K562 (cell line): ENCODE measurements around the gene FAM200A. TPM values are rescaled to one million over a fixed set of nuclear protein-coding genes. Genes with fewer than 3 reads are reported as not detected.

ENCODE experiments used
- ATAC-seq: fragments of 200-7000 bp; cut with Tn5 transposase; 3 replicates; pipeline ENCODE4 v1.9.1; 2020; ENCODE audit warnings: moderate library complexity
- BruUV-seq: library from RNA; stranded (reverse); fragments of 400-500 nt; replicated peaks from 2 replicates; lab custom pipeline; 2021; lab: Mats Ljungman, UMichigan
- CTCF ChIA-PET: fragments of 300-600 bp; formaldehyde crosslinking; extraction: SDS; loops from one replicate; lab custom pipeline; 2021; ENCODE audit warnings: low intra/inter-chr PET ratio; lab: Yijun Ruan, JAX
- POLR2A ChIA-PET: fragments of 300-600, 350-650 bp; sonication (Branson Sonifier 250); formaldehyde crosslinking; extraction: SDS; loops from one replicate; lab custom pipeline; 2021; ENCODE audit warnings: antibody characterized with exemption, inconsistent platforms; lab: Yijun Ruan, JAX
- DNase-seq, 4 experiments: peaks; one replicate each; pipeline versions ENCODE4 v3.0.0 to v3.0.0-alpha.2; 2011 to 2018; ENCODE audit warnings: low spot score in 3 of 4, mixed read lengths in 3 of 4; ENCODE audit errors: extremely low read depth in 1 of 4
- FAIRE-seq: peaks from 2 replicates; lab custom pipeline; 2011; peaks lifted over from hg19 to GRCh38; lab: Jason Lieb, UNC
- H2AFZ ChIP-seq: 2 replicates; pipeline ENCODE4 v1.6.0; 2011; ENCODE audit warnings: low read depth, low read length, control low read depth, inconsistent platforms
- H3K27ac ChIP-seq: fragments of 200-600 bp; 3 replicates; pipeline ENCODE4 v1.8.0; 2011; ENCODE audit warnings: low read depth, mild to moderate bottlenecking, control low read depth, inconsistent platforms, low read length, moderate library complexity, mixed read lengths; ENCODE audit errors: extremely low read depth
- H3K27me3 ChIP-seq, 2 experiments: fragments of 300-600 bp in 1 of 2; 2 replicates in 1 of 2; 3 replicates in 1 of 2; pipeline versions ENCODE4 v1.6.0 to v1.8.0; 2011; ENCODE audit warnings: inconsistent platforms in 2 of 2, low read length in 2 of 2, mild to moderate bottlenecking in 1 of 2, mixed read lengths in 1 of 2, moderate library complexity in 1 of 2; ENCODE audit not compliant: control insufficient read depth in 2 of 2, insufficient read depth in 2 of 2
- H3K36me3 ChIP-seq: fragments of 300-600 bp; 3 replicates; pipeline ENCODE4 v1.8.0; 2011; ENCODE audit warnings: mild to moderate bottlenecking, low read length, inconsistent platforms; ENCODE audit not compliant: control insufficient read depth, insufficient read depth
- H3K4me1 ChIP-seq, 2 experiments: fragments of 200-600 bp in 1 of 2; replicated peaks in 1 of 2; 2 replicates in 1 of 2; 3 replicates in 1 of 2; pipeline versions ENCODE4 v1.5.1 to v1.8.0; 2011; ENCODE audit warnings: inconsistent platforms in 2 of 2, low read length in 2 of 2, mild to moderate bottlenecking in 1 of 2, mixed read lengths in 1 of 2, moderate library complexity in 1 of 2; ENCODE audit not compliant: control insufficient read depth in 2 of 2, insufficient read depth in 2 of 2
- H3K4me2 ChIP-seq: 2 replicates; pipeline ENCODE4 v1.6.1; 2011; ENCODE audit warnings: low read length, control low read depth, inconsistent platforms, mixed read lengths; ENCODE audit not compliant: insufficient read depth
- H3K4me3 ChIP-seq: fragments of 200-600 bp; sonication (generic), shearing (Covaris generic); 2 replicates; pipeline ENCODE4 v1.5.1; 2016; ENCODE audit warnings: control low read depth, inconsistent platforms
- H3K79me2 ChIP-seq: fragments of 200-600 bp; 3 replicates; pipeline ENCODE4 v1.8.0; 2011; ENCODE audit warnings: low read length, inconsistent platforms; ENCODE audit not compliant: control insufficient read depth, insufficient read depth
- H3K9ac ChIP-seq, 2 experiments: 2 replicates each; pipeline versions ENCODE4 v1.6.0 to v1.6.1; 2011; ENCODE audit warnings: low read depth in 2 of 2, low read length in 2 of 2, control low read depth in 1 of 2, inconsistent platforms in 1 of 2, mild to moderate bottlenecking in 1 of 2, mixed read lengths in 1 of 2; ENCODE audit not compliant: insufficient read depth in 1 of 2
- H3K9me1 ChIP-seq: one replicate; pipeline ENCODE4 v1.6.0; 2011; ENCODE audit warnings: inconsistent platforms, mild to moderate bottlenecking, low read length, moderate library complexity; ENCODE audit not compliant: control insufficient read depth, insufficient read depth
- H3K9me3 ChIP-seq: replicated peaks from 2 replicates; pipeline ENCODE4 v1.5.1; 2011; ENCODE audit warnings: low read depth, low read length, inconsistent platforms; ENCODE audit not compliant: control insufficient read depth, insufficient read depth
- H4K20me1 ChIP-seq: replicated peaks from 2 replicates; pipeline ENCODE4 v1.6.1; 2011; ENCODE audit warnings: low read length, inconsistent platforms, mixed read lengths; ENCODE audit not compliant: control insufficient read depth, insufficient read depth
- ATF3 ChIP-seq, 2 experiments: fragments of 450-650 bp in 1 of 2; sonication (generic) in 1 of 2; formaldehyde crosslinking in 1 of 2; IDR thresholded peaks in 1 of 2; conservative IDR thresholded peaks in 1 of 2; 2 replicates each; pipeline versions ENCODE4 v1.6.1 to v1.8.1; 2016 to 2023; ENCODE audit warnings: mild to moderate bottlenecking in 2 of 2, moderate library complexity in 2 of 2, inconsistent platforms in 1 of 2, missing genetic modification reagents in 1 of 2
- BCL6 ChIP-seq: fragments of 250-450 bp; sonication (Bioruptor Pico); IDR thresholded peaks from 2 replicates; pipeline ENCODE4 v1.4.0; 2020
- CHD1 ChIP-seq: fragments of 200-600 bp; sonication (generic); IDR thresholded peaks from one replicate; pipeline ENCODE4 v1.6.1; 2012; ENCODE audit warnings: mild to moderate bottlenecking, moderate library complexity, low read length, inconsistent platforms
- GTF2B ChIP-seq: IDR thresholded peaks from 2 replicates; pipeline ENCODE4 v1.6.1; 2011; ENCODE audit not compliant: insufficient read length; ENCODE audit errors: extremely low read depth
- RBFOX2 ChIP-seq: fragments of 200-400 bp; formaldehyde crosslinking; IDR thresholded peaks from 2 replicates; pipeline ENCODE4 v1.6.1; 2017; ENCODE audit warnings: low read depth, mild to moderate bottlenecking, low read length, moderate library complexity
- SMAD4 ChIP-seq: fragments of 250-450 bp; sonication (Bioruptor Pico); conservative IDR thresholded peaks from 2 replicates; pipeline ENCODE4 v1.8.0; 2021; ENCODE audit warnings: inconsistent platforms, mild to moderate bottlenecking, moderate library complexity
- TFE3 ChIP-seq: fragments of 450-650 bp; formaldehyde crosslinking; IDR thresholded peaks from 2 replicates; pipeline ENCODE4 v1.4.0; 2020; ENCODE audit warnings: mild to moderate bottlenecking, mixed read lengths
- ZC3H4 ChIP-seq: sonication (generic); formaldehyde crosslinking; IDR thresholded peaks from 2 replicates; pipeline ENCODE4 v1.9.0; 2021; ENCODE audit warnings: missing genetic modification reagents, borderline replicate concordance
- ZNF143 ChIP-seq: sonication (generic); formaldehyde crosslinking; IDR thresholded peaks from 2 replicates; pipeline ENCODE4 v1.9.0; 2022; ENCODE audit warnings: mild to moderate bottlenecking, missing genetic modification reagents
- WGBS: fragments of 100-300 bp; shearing (Covaris generic); methylation state at CpG from one replicate; pipeline ENCODE4 v1.1.6; 2016; ENCODE audit warnings: low coverage, mixed read lengths; ENCODE audit not compliant: insufficient coverage; ENCODE audit errors: missing lambda C conversion rate; 5-methylcytosine and 5-hydroxymethylcytosine counted together
- in situ Hi-C: fragments of 300-500 bp; cut with MboI; formaldehyde crosslinking; loops from 4 replicates; pipeline ENCODE4 v1.15.0; 2018; ENCODE audit warnings: inconsistent platforms, mixed read lengths
- intact Hi-C: fragments of 100-400 bp; cut with micrococcal nuclease; formaldehyde crosslinking; loops from 2 replicates; pipeline ENCODE4 v1.14.2; 2022
- polyA plus RNA-seq, 8 experiments: library from polyadenylated mRNA; depleted of rRNA in 4 of 8; stranded (reverse) in 5 of 8; unstranded in 3 of 8; fragments of >200 nt; fragmentation: Nextera tagmentation in 2 of 8; fragmentation: Illumina TruSeq in 1 of 8; extraction: Ambion mirVana in 2 of 8; extraction: Trizol in 1 of 8; gene quantifications; 2 replicates each; pipeline versions ENCODE4 v1.2.1 to v1.2.3, GENCODE V29; 2011 to 2014; ENCODE audit warnings: inconsistent platforms in 1 of 8, missing spikeins in 1 of 8
- total RNA-seq, 7 experiments: library from RNA; depleted of rRNA in 6 of 7; stranded (reverse); fragments of >200 nt in 6 of 7; fragmentation: Illumina TruSeq in 2 of 7; extraction: Trizol in 2 of 7; gene quantifications; 2 replicates each; pipeline versions ENCODE4 v1.2.1 to v1.2.3, GENCODE V29; 2011 to 2021; ENCODE audit warnings: low replicate concordance in 1 of 7

FAM200A gene
- total and polyA plus RNA-seq, 9 of the 15 experiments (the other 6 are each of a cell fraction or from before 2014, with no cell fraction given): 3.3 to 11.2 (median 8.3) TPM

- Histone ChIP-seq H3K4me2 (no peak overlapping the region), H3K4me3 (no peak overlapping the region), H3K9me1 (peaks cover 8% of the 10 kb centered on the region), H3K9me3 (no peaks in the 10 kb centered on the region), H3K9ac (peak overlapping the region in 1 of 2 experiments; percentile 9; a peak in 2 of 4 replicates), H2AFZ (no peak overlapping the region), H3K27me3 (no peaks in the 10 kb centered on the region), H3K27ac (no peak overlapping the region), H3K79me2 (peaks cover 80% of the 10 kb centered on the region), H3K4me1 (peaks cover 16 to 23% of the 10 kb centered on the region in 2 experiments), H3K36me3 (peaks cover 79% of the 10 kb centered on the region), H4K20me1 (peaks cover 15% of the 10 kb centered on the region; the same call in 1 of the 2 replicates)
- BruUV-seq: no TSS peak
- FAIRE-seq (no peak), DNase-seq (no peak), ATAC-seq (no peak)
- no peak for TF ChIP-seq GTF2B
- in situ Hi-C loops: no loop called here
- intact Hi-C loops: no loop called here
- CTCF ChIA-PET: no interaction called here
- POLR2A ChIA-PET: interaction anchor here (0.7 to 1.0 kb wide), 3 partner anchors 9 to 189 kb away, joined by 3 to 4 read pairs (median 3); no protein-coding TSS in a partner anchor
- WGBS: 86% methylated on average over 2 of the region's 2 CpGs
Measured at GRCh38 chr7:99561737-99562051, 9.8 kb upstream of the FAM200A start.

GRCh38 chr7:99560834-99561736, 9.2 kb upstream of the FAM200A start:
- H3K27me3 ChIP-seq: no peaks in the 10 kb centered on the region
- DNase-seq: no peak
- peaks cover 15% of the 10 kb centered on the region; the same call in 1 of the 2 replicates for H4K20me1 ChIP-seq
- no peaks in the 10 kb centered on the region for H3K9me3 ChIP-seq
- POLR2A ChIA-PET: interaction anchor here (0.6 to 4.5 kb wide), 4 partner anchors 10 to 532 kb away, joined by 3 to 31 read pairs (median 4); partner anchors contain the start of gene ZKSCAN5
- no peak for FAIRE-seq
- H3K4me3 ChIP-seq: no peak overlapping the region
- no peak overlapping the region for H3K4me2 ChIP-seq
- H3K9me1 ChIP-seq: peaks cover 8% of the 10 kb centered on the region
- intact Hi-C loops (no loop called here), in situ Hi-C loops (no loop called here)
- ATAC-seq: no peak
- H3K36me3 ChIP-seq: peaks cover 79% of the 10 kb centered on the region
- no peak overlapping the region for H3K27ac ChIP-seq
- peak overlapping the region; percentile 66 to 100; a peak in 3 of 4 replicates for H3K9ac ChIP-seq
- H2AFZ ChIP-seq: no peak overlapping the region
- CTCF ChIA-PET: interaction anchor here (0.5 kb wide), 1 partner anchor 570 kb away, joined by 4 read pairs; no protein-coding TSS in a partner anchor
- TF ChIP-seq TFE3 (CRISPR knock-in tag) (peak; percentile 32; the same call in 1 of the 2 replicates), RBFOX2 (peak; percentile 29; the same call in 1 of the 2 replicates), CHD1 (no peak), SMAD4 (CRISPR knock-in tag) (no peak), ATF3 (IDR thresholded peaks at IDR 0.05) (no peak), ATF3 (CRISPR knock-in tag; conservative IDR thresholded peaks at IDR 0.05) (0 out of 2 replicates have a peak, but pooled peaks have one; percentile 32), ZNF143 (CRISPR knock-in tag) (0 out of 2 replicates have a peak, but pooled peaks have one; percentile 24), BCL6 (no peak), ZC3H4 (CRISPR knock-in tag) (no peak)
- TF ChIP-seq, all 486 proteins: peak for 4
- WGBS: 91% methylated on average over 7 of the region's 7 CpGs
- peaks cover 80% of the 10 kb centered on the region for H3K79me2 ChIP-seq
- peaks cover 16 to 23% of the 10 kb centered on the region in 2 experiments for H3K4me1 ChIP-seq
- BruUV-seq: no TSS peak
